ENCODE results near the gene SFXN2.

The SFXN2 gene

DNA sequence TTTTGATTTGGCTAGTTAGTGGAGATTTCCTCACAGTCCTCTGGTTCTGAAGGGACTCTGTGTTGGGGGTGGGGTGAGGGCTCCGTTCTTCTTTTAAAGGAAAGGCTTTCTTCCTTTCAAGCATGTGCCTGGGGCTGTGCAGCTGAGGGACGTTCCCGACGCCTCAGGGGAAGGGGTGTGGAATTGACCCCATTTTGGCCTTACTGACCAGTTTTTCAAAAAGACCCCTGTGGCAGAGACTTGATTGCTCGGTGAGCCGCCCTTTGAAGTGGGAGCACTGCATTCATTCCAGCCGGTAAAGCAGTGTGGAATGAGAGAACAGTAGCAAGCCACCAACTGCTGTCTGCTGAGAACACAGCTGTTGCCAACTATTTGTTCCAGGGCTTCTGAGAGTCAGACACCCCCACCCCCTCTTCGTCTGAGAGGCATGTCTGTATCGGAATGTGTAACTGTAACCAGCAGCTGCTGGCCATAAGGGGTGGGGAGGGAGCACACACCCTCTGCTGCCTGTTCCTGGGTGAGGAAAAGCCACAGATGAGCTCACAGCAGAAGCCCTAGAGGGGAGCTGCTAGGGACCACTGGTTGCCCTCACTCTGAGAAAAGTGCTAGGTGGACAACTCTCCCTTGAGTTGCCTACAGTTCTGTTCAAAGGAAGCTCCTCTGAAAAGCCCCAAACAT is 62.5 kb downstream of the SFXN2 start:
- no peak for TF ChIP-seq POLR2A (IDR thresholded peaks at IDR 0.05; ENCODE audit: low read depth, low read length)
- FAIRE-seq (no peak), DNase-seq (ENCODE audit: insufficient read length, low spot score) (peak; percentile 15)

DNA sequence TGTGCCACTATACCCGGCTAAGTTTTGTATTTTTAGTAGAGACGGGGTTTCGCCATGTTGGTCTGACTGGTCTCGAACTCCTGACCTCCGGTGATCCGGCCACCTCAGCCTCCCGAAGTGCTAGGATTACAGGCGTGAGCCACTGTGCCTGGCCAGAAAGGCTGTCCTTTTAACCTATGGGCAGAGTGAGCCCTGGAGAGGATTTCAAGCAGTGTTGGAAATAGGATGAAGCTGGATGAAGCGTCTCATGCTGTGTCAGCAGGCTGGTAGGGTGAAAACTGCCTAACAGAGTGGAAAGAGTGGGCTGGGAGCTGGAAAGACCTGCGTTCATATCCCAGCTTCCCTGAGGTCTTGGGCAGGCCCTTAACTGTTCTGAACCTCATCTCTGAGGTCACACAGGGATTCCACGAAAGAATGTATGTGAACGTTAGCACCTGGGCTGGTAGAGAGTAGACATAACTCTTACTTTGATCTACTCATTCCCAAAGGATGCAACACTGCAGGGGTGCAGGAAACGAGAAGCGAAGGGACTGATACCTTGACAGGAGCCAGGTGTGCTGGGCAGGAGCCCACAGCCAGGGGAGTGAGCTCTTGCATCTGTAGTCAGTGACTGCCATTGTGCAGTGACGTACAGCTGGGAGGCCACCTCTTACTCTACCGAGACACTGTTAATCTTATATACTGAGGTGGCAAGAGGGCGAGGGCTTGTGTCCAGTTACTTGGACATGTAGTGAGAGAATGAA is 63.4 kb downstream of the SFXN2 start:
- no peak for TF ChIP-seq POLR2A (IDR thresholded peaks at IDR 0.05; ENCODE audit: low read depth, low read length)
- FAIRE-seq (no peak), DNase-seq (ENCODE audit: insufficient read length, low spot score) (no peak)

GRCh38 chr10:102778781-102779180 is 64.3 kb downstream of the SFXN2 start:
- no peak for DNase-seq (ENCODE audit: insufficient read length, low spot score)
- no peak for TF ChIP-seq POLR2A (IDR thresholded peaks at IDR 0.05; ENCODE audit: low read depth, low read length)
- FAIRE-seq, result no peak

DNA sequence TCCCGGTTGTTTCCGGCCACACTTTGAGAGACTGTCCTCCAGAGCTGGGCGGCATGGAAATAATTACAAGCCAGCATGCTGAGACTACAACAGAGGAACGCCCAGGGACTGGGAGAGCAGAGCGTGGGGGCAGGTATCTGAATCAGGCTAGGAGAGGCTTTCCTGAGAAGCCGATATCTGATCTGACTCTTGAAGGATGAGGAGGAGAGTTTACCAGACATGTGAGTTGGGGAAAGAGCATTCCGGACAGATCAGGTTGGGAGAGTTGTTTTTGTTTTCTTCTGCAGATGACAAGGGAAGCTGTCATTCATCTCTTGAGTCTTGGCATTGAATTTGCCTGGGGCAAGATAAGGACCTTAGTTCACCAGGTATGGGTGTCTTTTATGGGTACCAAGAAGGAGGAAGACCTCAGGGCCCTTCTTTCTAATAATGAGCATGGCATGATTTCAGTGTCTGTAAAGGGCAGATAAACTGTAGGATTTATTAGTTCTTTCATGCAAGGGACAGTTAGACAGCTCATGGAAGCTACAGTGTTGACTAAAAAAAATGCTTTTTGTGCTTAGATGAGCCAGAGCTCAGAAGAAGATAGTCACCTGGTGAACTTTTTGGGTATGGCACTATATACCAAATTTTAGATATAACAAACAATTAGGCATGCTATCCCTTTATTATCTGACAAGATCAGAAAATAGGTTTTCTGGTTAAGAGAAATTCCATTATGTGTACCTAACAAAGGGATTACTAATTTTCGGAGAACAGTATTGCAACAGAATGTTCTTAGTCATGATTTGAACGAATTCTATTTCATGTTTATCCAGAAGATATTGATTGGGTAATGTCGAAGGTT is 65.5 kb downstream of the SFXN2 start:
- DNase-seq (ENCODE audit: insufficient read length, low spot score), result peak; percentile 21
- TF ChIP-seq POLR2A (IDR thresholded peaks at IDR 0.05; ENCODE audit: low read depth, low read length), result no peak
- no peak for FAIRE-seq

DNA sequence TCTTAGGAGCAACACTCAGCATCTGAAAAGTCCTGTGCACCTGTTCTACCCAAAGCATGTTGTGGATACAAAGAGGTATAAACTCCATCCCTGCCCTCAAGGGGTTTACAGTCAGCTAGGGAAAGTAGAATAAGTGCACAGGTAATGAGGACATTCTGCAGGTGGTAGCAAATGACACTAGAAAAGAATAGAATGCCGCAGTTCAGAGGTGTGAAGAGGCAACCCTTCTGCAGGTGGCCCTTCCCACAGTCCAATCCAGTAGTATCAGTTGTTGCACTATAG is 66.0 kb downstream of the SFXN2 start:
- no peak for TF ChIP-seq POLR2A (IDR thresholded peaks at IDR 0.05; ENCODE audit: low read depth, low read length)
- DNase-seq (ENCODE audit: insufficient read length, low spot score), result no peak
- no peak for FAIRE-seq

- no peak for TF ChIP-seq POLR2A (IDR thresholded peaks at IDR 0.05; ENCODE audit: low read depth, low read length)
- FAIRE-seq, result no peak
- DNase-seq (ENCODE audit: insufficient read length, low spot score), result peak; percentile 18
These were observed 66.9 kb downstream of the SFXN2 start for GRCh38 chr10:102781090-102781920.

DNA sequence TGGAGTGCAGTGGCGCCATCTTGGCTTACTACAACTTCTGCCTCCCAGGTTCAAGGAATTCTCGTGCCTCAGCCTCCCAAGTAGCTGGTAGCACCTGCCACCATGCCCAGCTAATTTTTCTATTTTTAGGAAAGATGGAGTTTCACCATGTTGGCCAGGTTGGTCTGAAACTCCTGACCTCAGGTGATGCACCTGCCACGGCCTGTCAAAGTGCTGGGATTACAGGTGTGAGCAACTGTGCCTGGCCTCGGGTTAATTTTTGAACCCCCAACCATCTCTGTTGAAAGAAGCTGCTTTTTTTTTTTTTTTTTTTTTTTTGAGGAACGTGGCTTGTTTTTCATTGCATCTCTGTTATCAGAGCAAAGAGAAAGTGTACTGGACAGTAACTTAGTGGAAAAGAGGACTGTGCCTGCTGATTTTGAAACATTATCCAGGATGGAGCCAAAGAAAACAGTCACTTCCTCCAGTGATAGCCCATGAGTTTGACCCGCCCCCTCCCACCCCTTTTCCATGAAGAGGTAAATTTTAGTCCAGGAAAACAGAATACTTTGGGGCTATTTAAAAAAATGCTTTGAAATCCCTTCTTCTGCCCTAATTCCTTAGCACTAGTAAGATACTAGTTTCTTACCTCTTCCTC is 67.6 kb downstream of the SFXN2 start:
- FAIRE-seq (no peak), DNase-seq (ENCODE audit: insufficient read length, low spot score) (peak; percentile 30)
- no peak for TF ChIP-seq POLR2A (IDR thresholded peaks at IDR 0.05; ENCODE audit: low read depth, low read length)

GRCh38 chr10:102782673-102783551 is 68.5 kb downstream of the SFXN2 start:
- FAIRE-seq (no peak), DNase-seq (ENCODE audit: insufficient read length, low spot score) (no peak)
- TF ChIP-seq POLR2A (IDR thresholded peaks at IDR 0.05; ENCODE audit: low read depth, low read length), result no peak

GRCh38 chr10:102783568-102783967 is 69.1 kb downstream of the SFXN2 start:
- TF ChIP-seq POLR2A (IDR thresholded peaks at IDR 0.05; ENCODE audit: low read depth, low read length), result no peak
- no peak for FAIRE-seq
- no peak for DNase-seq (ENCODE audit: insufficient read length, low spot score)

GRCh38 chr10:102785818-102786217 is 71.4 kb downstream of the SFXN2 start:
- DNase-seq (ENCODE audit: insufficient read length, low spot score) (no peak), FAIRE-seq (no peak)
- no peak for TF ChIP-seq POLR2A (IDR thresholded peaks at IDR 0.05; ENCODE audit: low read depth, low read length)

- no peak for TF ChIP-seq POLR2A (IDR thresholded peaks at IDR 0.05; ENCODE audit: low read depth, low read length)
- no peak for FAIRE-seq
- DNase-seq (ENCODE audit: insufficient read length, low spot score), result no peak
These were observed 77.4 kb downstream of the SFXN2 start for GRCh38 chr10:102791754-102792395.

All from H54 (cell line).